HL-60 (cell line): ENCODE data around the gene ATP2B1.

Source experiments
- DNase-seq, 2 experiments: peaks; one replicate each; pipeline ENCODE4 v3.0.0-alpha.2; 2010 to 2020; ENCODE audit warnings: low read depth in 1 of 2, low spot score in 1 of 2
- H3K27ac ChIP-seq: fragments of 250-450 bp; sonication (Bioruptor Pico); replicated peaks from 2 replicates; pipeline ENCODE4 v1.5.1; 2020; ENCODE audit warnings: mild to moderate bottlenecking, moderate library complexity
- H3K27me3 ChIP-seq: fragments of 250-450 bp; sonication (Bioruptor Pico); 2 replicates; pipeline ENCODE4 v1.5.1; 2021; ENCODE audit warnings: mild to moderate bottlenecking, moderate library complexity; ENCODE audit not compliant: insufficient read depth, poor library complexity, severe bottlenecking
- H3K4me3 ChIP-seq: replicated peaks from 2 replicates; pipeline ENCODE4 v1.5.1; 2011; ENCODE audit warnings: mild to moderate bottlenecking, control low read depth, low read length; ENCODE audit not compliant: insufficient read depth
- CTCF ChIP-seq: IDR thresholded peaks from one replicate; pipeline ENCODE4 v1.5.1; 2011; ENCODE audit warnings: low read length, control low read depth, inconsistent platforms; ENCODE audit not compliant: insufficient read depth
- GABPA ChIP-seq: IDR thresholded peaks from 2 replicates; pipeline ENCODE4 v1.6.1; 2012; ENCODE audit warnings: low read depth
- POLR2AphosphoS5 ChIP-seq: IDR thresholded peaks from 2 replicates; pipeline ENCODE4 v1.6.1; 2012; ENCODE audit warnings: low read depth
- REST ChIP-seq: IDR thresholded peaks from 2 replicates; pipeline ENCODE4 v1.6.1; 2012; ENCODE audit warnings: low read depth; ENCODE audit not compliant: insufficient replicate concordance
- SPI1 ChIP-seq: IDR thresholded peaks from 2 replicates; pipeline ENCODE4 v1.6.1; 2012; ENCODE audit warnings: low read depth, mild to moderate bottlenecking, borderline replicate concordance

Gene ATP2B1

GRCh38 chr12:89706551-89706950, 2.1 kb downstream of the ATP2B1 start:
- Histone ChIP-seq H3K27me3 (no peaks in the 10 kb centered on the region), H3K27ac (no peak overlapping the region), H3K4me3 (no peak overlapping the region)
- DNase-seq: no peak
- TF ChIP-seq REST (no peak), GABPA (no peak), SPI1 (no peak), POLR2AphosphoS5 (no peak), CTCF (no peak)

- DNase-seq: no peak
- TF ChIP-seq CTCF (no peak), GABPA (no peak), REST (no peak), POLR2AphosphoS5 (no peak), SPI1 (no peak)
- H3K27me3 ChIP-seq: no peaks in the 10 kb centered on the region
- no peak overlapping the region for H3K27ac ChIP-seq
- H3K4me3 ChIP-seq: no peak overlapping the region
These were observed 4.2 kb downstream of the ATP2B1 start for GRCh38 chr12:89704457-89704856.

GRCh38 chr12:89703768-89704167, 4.9 kb downstream of the ATP2B1 start:
- H3K27me3 ChIP-seq: no peaks in the 10 kb centered on the region
- H3K4me3 ChIP-seq: no peak overlapping the region
- H3K27ac ChIP-seq: no peak overlapping the region
- TF ChIP-seq SPI1 (no peak), REST (no peak), GABPA (no peak), POLR2AphosphoS5 (no peak), CTCF (no peak)
- DNase-seq: no peak
